Jurkat, Clone E6-1 (cell line): ENCODE measurements around the gene C4orf50.
"Not testable (repeated sequence)": the region's sequence is repeated elsewhere in the genome, so short reads cannot be mapped to it uniquely, and the experiment has no call there.

ENCODE experiments used
- DNase-seq: peaks from one replicate; pipeline ENCODE4 v3.0.0-alpha.2; 2011; ENCODE audit warnings: low read depth, low spot score
- H3K4me3 ChIP-seq: 2 replicates; pipeline ENCODE4 v1.5.1; 2011; ENCODE audit warnings: mild to moderate bottlenecking, low read length, control low read depth, moderate library complexity

C4orf50 gene

GRCh38 chr4:5958199-5958735 lies 60.0 kb downstream of the C4orf50 start:
- DNase-seq = no peak
- H3K4me3 ChIP-seq = no peak overlapping the region

- no peak overlapping the region for H3K4me3 ChIP-seq
- DNase-seq = no peak
Measured at GRCh38 chr4:5957076-5957475, 61.2 kb downstream of the C4orf50 start.

- H3K4me3 ChIP-seq = no peak overlapping the region
Measured at GRCh38 chr4:5956285-5957021, 61.8 kb downstream of the C4orf50 start.

GRCh38 chr4:5955856-5956255 lies 62.4 kb downstream of the C4orf50 start:
- no peak overlapping the region for H3K4me3 ChIP-seq
- no peak for DNase-seq

More at GRCh38 chr4:5956285-5957021, 61.8 kb downstream of the C4orf50 start:
- no peak for DNase-seq

GRCh38 chr4:5955201-5955821 lies 62.9 kb downstream of the C4orf50 start:
- H3K4me3 ChIP-seq = no peak overlapping the region
- DNase-seq = no peak

GRCh38 chr4:5954056-5954760 lies 64.0 kb downstream of the C4orf50 start:
- H3K4me3 ChIP-seq = no peak overlapping the region
- DNase-seq = no peak

- no peak for DNase-seq
- H3K4me3 ChIP-seq = no peak overlapping the region
Measured at GRCh38 chr4:5952975-5953951, 65.0 kb downstream of the C4orf50 start.

GRCh38 chr4:5952286-5952974 lies 65.8 kb downstream of the C4orf50 start:
- no peak overlapping the region for H3K4me3 ChIP-seq
- no peak for DNase-seq

- H3K4me3 ChIP-seq, DNase-seq: not testable (repeated sequence)
Measured at GRCh38 chr4:5946653-5947052, 71.6 kb downstream of the C4orf50 start.

GRCh38 chr4:5945936-5946335 lies 72.3 kb downstream of the C4orf50 start:
- H3K4me3 ChIP-seq = no peak overlapping the region
- DNase-seq = no peak

- H3K4me3 ChIP-seq = no peak overlapping the region
- no peak for DNase-seq
Measured at GRCh38 chr4:5945171-5945570, 73.1 kb downstream of the C4orf50 start.

GRCh38 chr4:5943561-5943960 lies 74.7 kb downstream of the C4orf50 start:
- peak; percentile 33 for DNase-seq
- no peak overlapping the region for H3K4me3 ChIP-seq

- DNase-seq = no peak
- H3K4me3 ChIP-seq = no peak overlapping the region
Measured at GRCh38 chr4:5942947-5943346, 75.3 kb downstream of the C4orf50 start.

- DNase-seq = no peak
Measured at GRCh38 chr4:5941601-5942000, 76.6 kb downstream of the C4orf50 start.

GRCh38 chr4:5940470-5941203 lies 77.6 kb downstream of the C4orf50 start:
- no peak for DNase-seq
- H3K4me3 ChIP-seq = no peak overlapping the region

More at GRCh38 chr4:5941601-5942000, 76.6 kb downstream of the C4orf50 start:
- H3K4me3 ChIP-seq = no peak overlapping the region

GRCh38 chr4:5933996-5934831 lies 84.0 kb downstream of the C4orf50 start:
- H3K4me3 ChIP-seq = no peak overlapping the region
- no peak for DNase-seq

GRCh38 chr4:5933116-5933515 lies 85.1 kb downstream of the C4orf50 start:
- H3K4me3 ChIP-seq = no peak overlapping the region
- DNase-seq = no peak
